Measurements from ENCODE around the gene CLMN.

DNA sequence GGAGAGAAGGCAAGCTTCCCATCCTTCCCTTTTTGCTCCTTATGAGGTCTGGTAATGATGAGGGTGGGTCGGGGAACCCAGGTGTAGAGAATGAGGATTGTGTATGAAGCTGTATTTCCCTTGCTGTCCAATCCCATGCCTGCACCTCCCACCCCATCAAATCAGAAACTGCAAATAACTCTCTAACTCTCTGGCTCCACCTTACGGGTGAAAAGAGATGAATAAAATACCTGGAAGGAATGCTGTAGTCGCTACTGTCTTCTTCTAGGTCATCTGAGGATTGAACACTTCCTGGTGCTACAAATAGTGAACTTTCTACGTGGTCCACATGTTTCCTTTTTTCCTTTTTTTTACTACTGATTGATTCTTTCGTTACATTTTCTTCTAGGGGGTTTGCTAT, 123.4 kb downstream of the CLMN start:
- no peak for TF ChIP-seq POLR2AphosphoS5 (IDR thresholded peaks at IDR 0.05; ENCODE audit: low read depth, low read length)
- TF ChIP-seq SIN3A (IDR thresholded peaks at IDR 0.05; ENCODE audit: low read depth): no peak
- TF ChIP-seq, protein P1, sequence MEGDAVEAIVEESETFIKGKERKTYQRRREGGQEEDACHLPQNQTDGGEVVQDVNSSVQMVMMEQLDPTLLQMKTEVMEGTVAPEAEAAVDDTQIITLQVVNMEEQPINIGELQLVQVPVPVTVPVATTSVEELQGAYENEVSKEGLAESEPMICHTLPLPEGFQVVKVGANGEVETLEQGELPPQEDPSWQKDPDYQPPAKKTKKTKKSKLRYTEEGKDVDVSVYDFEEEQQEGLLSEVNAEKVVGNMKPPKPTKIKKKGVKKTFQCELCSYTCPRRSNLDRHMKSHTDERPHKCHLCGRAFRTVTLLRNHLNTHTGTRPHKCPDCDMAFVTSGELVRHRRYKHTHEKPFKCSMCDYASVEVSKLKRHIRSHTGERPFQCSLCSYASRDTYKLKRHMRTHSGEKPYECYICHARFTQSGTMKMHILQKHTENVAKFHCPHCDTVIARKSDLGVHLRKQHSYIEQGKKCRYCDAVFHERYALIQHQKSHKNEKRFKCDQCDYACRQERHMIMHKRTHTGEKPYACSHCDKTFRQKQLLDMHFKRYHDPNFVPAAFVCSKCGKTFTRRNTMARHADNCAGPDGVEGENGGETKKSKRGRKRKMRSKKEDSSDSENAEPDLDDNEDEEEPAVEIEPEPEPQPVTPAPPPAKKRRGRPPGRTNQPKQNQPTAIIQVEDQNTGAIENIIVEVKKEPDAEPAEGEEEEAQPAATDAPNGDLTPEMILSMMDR (IDR thresholded peaks at IDR 0.05 in 2 of 3, conservative IDR thresholded peaks at IDR 0.05 in 1 of 3; ENCODE audit: borderline replicate concordance in 1 of 3, insufficient read depth in 1 of 3, low read depth in 2 of 3, low read length in 2 of 3): peak; percentile 14 to 50 (median 30); a peak in 5 of 6 replicates
- TF ChIP-seq EZH2 (IDR thresholded peaks at IDR 0.05): no peak
- no peak for TF ChIP-seq POLR2A (IDR thresholded peaks at IDR 0.05; ENCODE audit: borderline replicate concordance, extremely low read depth, insufficient read depth, insufficient read length)
- no peak for TF ChIP-seq ATF3 (IDR thresholded peaks at IDR 0.05)
- TF ChIP-seq, protein P2, sequence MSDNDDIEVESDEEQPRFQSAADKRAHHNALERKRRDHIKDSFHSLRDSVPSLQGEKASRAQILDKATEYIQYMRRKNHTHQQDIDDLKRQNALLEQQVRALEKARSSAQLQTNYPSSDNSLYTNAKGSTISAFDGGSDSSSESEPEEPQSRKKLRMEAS (IDR thresholded peaks at IDR 0.05): no peak
